ENCODE measurements around the gene TNFSF10. TPM values are rescaled to one million over a fixed set of nuclear protein-coding genes. Genes with fewer than 3 reads are reported as not detected.

The TNFSF10 gene
- total RNA-seq, 2 experiments from 2014 or later, result 5.1 to 6.8 TPM

GRCh38 chr3:172538368-172539151 is 15.3 kb upstream of the TNFSF10 start:
- TF ChIP-seq EZH2phosphoT487 (IDR thresholded peaks at IDR 0.05; ENCODE audit: borderline replicate concordance, low read depth, low read length) (no peak), CTCF (conservative IDR thresholded peaks at IDR 0.05; ENCODE audit: low read length) (no peak)
- Histone ChIP-seq H2AFZ (ENCODE audit: low read length) (no peak overlapping the region), H3K9me2 (ENCODE audit: insufficient read depth, low read length) (no peaks in the 10 kb centered on the region), H3K9me3 (ENCODE audit: low read length) (no peaks in the 10 kb centered on the region), H3K36me3 (ENCODE audit: insufficient read depth, low read length) (no peaks in the 10 kb centered on the region), H3K4me3 (ENCODE audit: low read depth, low read length, poor library complexity, severe bottlenecking) (no peak overlapping the region), H3K27ac (ENCODE audit: low read depth, low read length, poor library complexity, severe bottlenecking) (no peak overlapping the region), H3K4me1 (ENCODE audit: insufficient read depth, low read length, poor library complexity, severe bottlenecking) (peaks cover 10% of the 10 kb centered on the region), H3K79me2 (ENCODE audit: insufficient read depth, low read depth, low read length) (no peaks in the 10 kb centered on the region), H4K20me1 (ENCODE audit: insufficient read depth, low read length) (no peaks in the 10 kb centered on the region), H3K4me2 (ENCODE audit: low read length) (no peak overlapping the region)
- no TSS peak for BruUV-seq (replicated peaks)
- no peak for DNase-seq (ENCODE audit: low spot score)
- CTCF ChIA-PET (ENCODE audit: unreplicated experiment), result no interaction called here
- intact Hi-C loops (cut with micrococcal nuclease; ENCODE audit: unreplicated experiment), result no loop called here
- POLR2A ChIA-PET, result interaction anchor here (0.6 to 1.1 kb wide), 4 partner anchors 9 to 1589 kb away, joined by 3 to 4 read pairs (median 3); no protein-coding TSS in a partner anchor

DNA sequence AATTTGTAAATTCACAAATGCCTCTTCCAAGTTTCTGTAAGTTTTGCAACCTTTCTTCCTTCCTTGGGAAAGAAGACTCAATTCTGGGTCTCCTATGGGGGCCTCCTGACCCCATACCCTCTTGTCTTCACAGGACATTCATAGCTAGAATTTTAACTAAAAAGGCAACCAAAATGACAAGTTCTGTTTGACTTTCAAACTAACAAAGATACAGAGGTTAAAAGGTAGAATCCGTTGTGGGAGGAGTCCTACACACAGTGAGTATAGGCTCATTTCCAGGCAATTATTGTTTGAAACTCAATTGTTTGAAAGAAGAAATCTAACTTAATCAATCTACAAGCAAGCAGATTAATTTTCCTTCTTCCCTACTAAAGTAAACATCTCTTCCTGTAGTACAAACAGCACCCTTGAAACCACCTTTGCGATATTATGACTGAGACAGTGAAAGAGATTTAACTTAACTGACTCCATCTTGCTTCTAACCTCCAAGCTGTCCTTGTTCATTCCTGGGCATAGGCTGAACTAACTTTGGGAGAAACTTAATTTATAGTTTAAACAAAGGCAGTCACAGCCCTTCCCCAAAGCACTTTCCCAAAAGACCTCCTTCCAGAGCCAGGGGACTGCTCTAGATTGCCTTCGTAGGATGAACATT is 14.4 kb upstream of the TNFSF10 start:
- H3K36me3 ChIP-seq (ENCODE audit: insufficient read depth, low read length), result no peaks in the 10 kb centered on the region
- H3K4me3 ChIP-seq (ENCODE audit: low read depth, low read length, poor library complexity, severe bottlenecking), result no peak overlapping the region
- CTCF ChIA-PET (ENCODE audit: unreplicated experiment), result no interaction called here
- no peaks in the 10 kb centered on the region for H4K20me1 ChIP-seq (ENCODE audit: insufficient read depth, low read length)
- H3K9me3 ChIP-seq (ENCODE audit: low read length), result no peaks in the 10 kb centered on the region
- no peak overlapping the region; the same call in 1 of the 2 replicates for H2AFZ ChIP-seq (ENCODE audit: low read length)
- H3K79me2 ChIP-seq (ENCODE audit: insufficient read depth, low read depth, low read length), result no peaks in the 10 kb centered on the region
- peaks cover 10% of the 10 kb centered on the region for H3K4me1 ChIP-seq (ENCODE audit: insufficient read depth, low read length, poor library complexity, severe bottlenecking)
- TF ChIP-seq CTCF (conservative IDR thresholded peaks at IDR 0.05; ENCODE audit: low read length) (no peak), EZH2phosphoT487 (IDR thresholded peaks at IDR 0.05; ENCODE audit: borderline replicate concordance, low read depth, low read length) (no peak)
- no peak overlapping the region for H3K27ac ChIP-seq (ENCODE audit: low read depth, low read length, poor library complexity, severe bottlenecking)
- DNase-seq (ENCODE audit: low spot score), result no peak
- no peaks in the 10 kb centered on the region for H3K9me2 ChIP-seq (ENCODE audit: insufficient read depth, low read length)
- POLR2A ChIA-PET, result interaction anchor here (0.6 kb wide), 1 partner anchor 51 kb away, joined by 3 read pairs; no protein-coding TSS in a partner anchor
- BruUV-seq (replicated peaks), result no TSS peak
- intact Hi-C loops (cut with micrococcal nuclease; ENCODE audit: unreplicated experiment), result no loop called here
- H3K4me2 ChIP-seq (ENCODE audit: low read length), result no peak overlapping the region

DNA sequence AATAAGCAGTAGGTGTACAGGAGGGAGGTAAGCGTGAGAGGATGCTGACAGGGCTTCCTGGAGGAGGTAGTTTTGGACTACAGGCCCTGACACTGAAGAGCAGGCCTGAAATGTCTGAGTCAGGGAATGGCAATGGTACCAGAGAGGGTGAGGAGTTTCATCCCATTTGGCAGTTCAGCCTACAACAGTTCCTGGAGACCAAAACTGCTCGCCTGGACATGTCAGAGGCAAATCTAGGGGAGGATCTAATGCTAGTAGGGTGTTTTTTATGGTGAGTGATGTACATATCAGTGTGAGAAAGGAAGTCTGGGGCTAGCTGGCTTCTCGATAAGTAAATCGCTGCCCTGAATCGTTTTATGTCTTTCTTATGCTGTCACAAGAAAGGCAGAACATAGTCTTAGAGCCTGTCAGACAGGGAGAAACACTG is 13.8 kb upstream of the TNFSF10 start:
- no peaks in the 10 kb centered on the region for H3K9me2 ChIP-seq (ENCODE audit: insufficient read depth, low read length)
- H3K36me3 ChIP-seq (ENCODE audit: insufficient read depth, low read length), result no peaks in the 10 kb centered on the region
- no peaks in the 10 kb centered on the region for H3K9me3 ChIP-seq (ENCODE audit: low read length)
- H3K79me2 ChIP-seq (ENCODE audit: insufficient read depth, low read depth, low read length), result no peaks in the 10 kb centered on the region
- H2AFZ ChIP-seq (ENCODE audit: low read length), result no peak overlapping the region; the same call in 1 of the 2 replicates
- H3K27ac ChIP-seq (ENCODE audit: low read depth, low read length, poor library complexity, severe bottlenecking), result no peak overlapping the region
- peaks cover 10% of the 10 kb centered on the region for H3K4me1 ChIP-seq (ENCODE audit: insufficient read depth, low read length, poor library complexity, severe bottlenecking)
- no peaks in the 10 kb centered on the region for H4K20me1 ChIP-seq (ENCODE audit: insufficient read depth, low read length)
- ChIA-PET POLR2A (no interaction called here), CTCF (ENCODE audit: unreplicated experiment) (no interaction called here)
- DNase-seq (ENCODE audit: low spot score), result no peak
- TF ChIP-seq CTCF (conservative IDR thresholded peaks at IDR 0.05; ENCODE audit: low read length) (no peak), EZH2phosphoT487 (IDR thresholded peaks at IDR 0.05; ENCODE audit: borderline replicate concordance, low read depth, low read length) (no peak)
- no peak overlapping the region for H3K4me2 ChIP-seq (ENCODE audit: low read length)
- no peak overlapping the region for H3K4me3 ChIP-seq (ENCODE audit: low read depth, low read length, poor library complexity, severe bottlenecking)
- no TSS peak for BruUV-seq (replicated peaks)
- intact Hi-C loops (cut with micrococcal nuclease; ENCODE audit: unreplicated experiment), result no loop called here

Measured in OCI-LY7 (cell line).